Glutamatergic neuron (in vitro differentiated cells): ENCODE measurements around the gene PAGE1. TPM values are rescaled to one million over a fixed set of nuclear protein-coding genes. Genes with fewer than 3 reads are reported as not detected.

Experiments used
- DNase-seq: peaks from one replicate; pipeline ENCODE4 v3.0.0; 2022
- H3K27ac Mint-ChIP-seq: one replicate; pipeline ENCODE4 v1.8.0; 2020; ENCODE audit warnings: mild to moderate bottlenecking, mixed read lengths, inconsistent platforms; ENCODE audit not compliant: unreplicated experiment
- H3K27me3 Mint-ChIP-seq: one replicate; pipeline ENCODE4 v1.8.0; 2020; ENCODE audit warnings: mild to moderate bottlenecking, moderate library complexity, mixed read lengths, inconsistent platforms; ENCODE audit not compliant: unreplicated experiment
- H3K36me3 Mint-ChIP-seq: one replicate; pipeline ENCODE4 v1.8.0; 2020; ENCODE audit warnings: mild to moderate bottlenecking, mixed read lengths, inconsistent platforms; ENCODE audit not compliant: unreplicated experiment
- H3K4me1 Mint-ChIP-seq: one replicate; pipeline ENCODE4 v1.8.0; 2020; ENCODE audit warnings: mild to moderate bottlenecking, low read depth, mixed read lengths, inconsistent platforms; ENCODE audit not compliant: unreplicated experiment
- H3K4me3 Mint-ChIP-seq: one replicate; pipeline ENCODE4 v1.8.0; 2020; ENCODE audit warnings: mild to moderate bottlenecking, mixed read lengths, inconsistent platforms; ENCODE audit not compliant: unreplicated experiment
- H3K9me3 Mint-ChIP-seq: one replicate; pipeline ENCODE4 v1.8.0; 2020; ENCODE audit warnings: mild to moderate bottlenecking, moderate library complexity, mixed read lengths, inconsistent platforms; ENCODE audit not compliant: unreplicated experiment
- CTCF ChIP-seq: fragments of 200-600 bp; sonication (generic); IDR thresholded peaks from one replicate; pipeline ENCODE4 v1.5.0; 2021; ENCODE audit not compliant: partially characterized antibody, unreplicated experiment
- total RNA-seq: library from RNA; stranded (reverse); fragmentation: NEBNext Ultra II Directional; extraction: Animal tissue kit (Norgen Biotek cat#: 25700); gene quantifications from one replicate; pipeline ENCODE4 v1.2.1, GENCODE V29; 2021; ENCODE audit not compliant: unreplicated experiment

Gene PAGE1
- total RNA-seq, 1 donor from 2014 or later: not detected

GRCh38 chrX:49661881-49662280 lies 33.9 kb downstream of the PAGE1 start:
- no peak overlapping the region for H3K4me3 Mint-ChIP-seq
- no peak overlapping the region for H3K27ac Mint-ChIP-seq
- peaks cover under 1% of the 10 kb centered on the region for H3K9me3 Mint-ChIP-seq
- no peaks in the 10 kb centered on the region for H3K4me1 Mint-ChIP-seq
- no peaks in the 10 kb centered on the region for H3K36me3 Mint-ChIP-seq
- no peak for TF ChIP-seq CTCF
- DNase-seq: no peak
- no peaks in the 10 kb centered on the region for H3K27me3 Mint-ChIP-seq

DNA sequence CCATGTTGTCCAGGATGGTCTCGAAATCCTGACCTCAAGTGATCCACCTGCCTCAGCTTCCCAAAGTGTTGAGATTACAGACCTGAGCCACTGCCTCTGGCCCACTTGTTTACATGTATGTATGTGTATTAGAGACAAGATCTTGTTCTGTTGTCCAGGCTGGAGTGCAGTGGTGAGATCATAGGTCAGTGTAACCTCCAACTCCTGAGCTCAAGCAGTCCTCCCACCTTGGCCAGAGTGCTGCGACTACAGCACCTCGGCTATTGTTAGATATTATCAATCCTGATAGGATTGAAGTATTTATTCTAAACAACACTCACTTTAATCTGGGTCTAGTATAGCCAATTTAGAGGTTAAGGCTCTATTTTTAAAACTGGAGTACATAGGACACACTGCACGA lies 36.0 kb downstream of the PAGE1 start:
- H3K36me3 Mint-ChIP-seq: no peaks in the 10 kb centered on the region
- H3K4me1 Mint-ChIP-seq: no peaks in the 10 kb centered on the region
- no peak overlapping the region for H3K4me3 Mint-ChIP-seq
- no peak for DNase-seq
- H3K27ac Mint-ChIP-seq: no peak overlapping the region
- peaks cover 1% of the 10 kb centered on the region for H3K9me3 Mint-ChIP-seq
- H3K27me3 Mint-ChIP-seq: no peaks in the 10 kb centered on the region
- no peak for TF ChIP-seq CTCF

DNA sequence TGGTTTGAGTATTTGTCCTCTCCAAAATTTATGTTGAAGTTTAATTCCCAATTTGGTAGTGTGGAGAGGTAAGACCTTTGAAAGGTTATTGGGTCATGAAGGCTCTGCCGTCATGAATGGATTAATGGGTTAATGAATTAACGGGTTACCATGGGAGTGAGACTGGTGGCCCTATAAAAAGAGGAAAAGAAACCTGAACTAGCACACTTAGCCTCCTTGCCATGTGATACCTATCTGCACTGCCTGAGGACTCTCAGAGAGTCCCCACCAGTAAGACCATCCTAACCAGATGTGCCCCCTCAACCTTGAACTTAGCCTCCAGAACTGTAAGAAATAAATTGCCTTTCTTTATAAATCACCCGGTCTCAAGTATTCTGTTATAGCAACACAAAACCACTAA lies 39.3 kb downstream of the PAGE1 start:
- Mint-ChIP-seq H3K27me3 (no peaks in the 10 kb centered on the region), H3K4me3 (no peak overlapping the region), H3K4me1 (no peaks in the 10 kb centered on the region), H3K9me3 (peaks cover 1% of the 10 kb centered on the region), H3K27ac (no peak overlapping the region), H3K36me3 (no peaks in the 10 kb centered on the region)
- DNase-seq: no peak
- no peak for TF ChIP-seq CTCF

DNA sequence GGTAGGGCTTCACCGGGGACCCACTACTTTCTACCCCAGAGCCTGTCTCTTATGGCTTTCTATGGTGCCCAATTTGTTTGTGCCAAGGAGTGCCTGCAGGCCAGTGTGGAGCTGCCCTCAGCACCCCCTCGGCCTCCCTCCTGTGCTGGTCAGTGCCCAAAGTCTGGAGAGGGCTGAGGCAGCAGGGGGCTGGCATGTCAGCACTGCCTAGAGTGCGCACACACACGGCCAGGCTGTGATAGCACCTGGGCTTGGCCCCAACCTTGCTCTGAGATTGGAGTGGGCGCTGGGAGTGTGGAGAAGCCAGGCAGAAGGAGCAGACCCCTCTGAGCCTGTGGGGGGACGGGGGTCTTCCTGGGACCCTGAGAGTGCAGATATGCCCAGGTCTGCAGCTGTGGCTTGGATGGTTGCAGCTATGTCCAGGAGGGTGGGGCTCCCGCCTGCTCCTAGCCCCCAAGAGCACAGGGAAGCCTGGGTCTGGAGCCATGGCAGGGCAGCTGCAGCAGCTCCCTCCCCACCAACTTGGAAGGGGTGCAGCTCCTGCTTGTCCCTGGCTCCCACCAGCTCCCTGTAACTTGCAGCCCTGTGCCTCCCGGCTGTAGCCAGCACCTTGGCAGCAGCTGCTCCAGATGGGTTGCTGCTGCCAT lies 50.7 kb downstream of the PAGE1 start:
- no peak for DNase-seq
- Mint-ChIP-seq H3K27me3 (no peaks in the 10 kb centered on the region), H3K4me3 (no peak overlapping the region), H3K9me3 (no peaks in the 10 kb centered on the region), H3K27ac (no peak overlapping the region), H3K36me3 (no peaks in the 10 kb centered on the region), H3K4me1 (no peaks in the 10 kb centered on the region)
- no peak for TF ChIP-seq CTCF

Other genes starting within 250 kb of the PAGE1 start
- gene GAGE12C, start 163.8 kb downstream of the PAGE1 start, total RNA-seq: not detected
- gene GAGE12D, start 154.3 kb downstream of the PAGE1 start, total RNA-seq: not detected
- gene GAGE12E, start 144.7 kb downstream of the PAGE1 start, total RNA-seq: not detected
- gene GAGE12F, start 135.1 kb downstream of the PAGE1 start, total RNA-seq: not detected
- not detected for gene GAGE12G, start 125.6 kb downstream of the PAGE1 start, total RNA-seq
- gene GAGE12H, start 116.0 kb downstream of the PAGE1 start, total RNA-seq: not detected
- not detected for gene GAGE2A, start 106.5 kb downstream of the PAGE1 start, total RNA-seq
- gene GAGE1, start 97.0 kb downstream of the PAGE1 start, total RNA-seq: not detected
- gene PAGE4, start 133.3 kb upstream of the PAGE1 start, total RNA-seq: not detected
- gene USP27X, start 183.5 kb upstream of the PAGE1 start, total RNA-seq: 4.2 TPM
- gene CLCN5, start 226.6 kb upstream of the PAGE1 start, total RNA-seq: 34.7 TPM